SIG-M5 treated with dmso at 0.1 percent for 504 hours (cell line): ENCODE data around the gene G6PC3.

ENCODE experiments used
- DNase-seq: peaks from one replicate; lab custom pipeline; 2025; ENCODE audit not compliant: unreplicated experiment; lab: John Stamatoyannopoulos, UW

Gene G6PC3

GRCh38 chr17:44121997-44122815, 51.7 kb downstream of the G6PC3 start:
- DNase-seq = peak; percentile 31

- no peak for DNase-seq
These were observed 52.4 kb downstream of the G6PC3 start for GRCh38 chr17:44122816-44123355.

- DNase-seq = peak; percentile 95
These were observed 53.0 kb downstream of the G6PC3 start, which contains the start of gene HDAC5 for GRCh38 chr17:44123356-44124117. HDAC5 (minus strand) TSS chr17:44123641; CDS start chr17:44117515, 6,126 bp downstream.

- DNase-seq = no peak
These were observed 53.5 kb downstream of the G6PC3 start for GRCh38 chr17:44124118-44124438.
